CD8-positive, alpha-beta memory T cell (primary cell): ENCODE measurements around the gene MMRN2. TPM values are rescaled to one million over a fixed set of nuclear protein-coding genes. Genes with fewer than 3 reads are reported as not detected.

Experiments used
- CTCF ChIA-PET: fragments of 350-600 bp; sonication (Branson Sonifier 250); formaldehyde crosslinking; loops from one replicate; lab custom pipeline; 2021; ENCODE audit warnings: antibody characterized with exemption; lab: Charles Lee
- POLR2A ChIA-PET: fragments of 350-600 bp; sonication (Branson Sonifier 250); formaldehyde crosslinking; loops from one replicate; lab custom pipeline; 2021; ENCODE audit warnings: antibody characterized with exemption; lab: Charles Lee
- DNase-seq, 5 donors: peaks; one replicate each; pipeline versions ENCODE4 v3.0.0 to v3.0.0-alpha.2; 2020 to 2022; ENCODE audit warnings: mixed read lengths in 1 of 5
- H3K27ac ChIP-seq: one replicate; pipeline ENCODE4 v1.7.0; 2013; ENCODE audit warnings: low read depth, mild to moderate bottlenecking, low read length, moderate library complexity
- H3K27me3 ChIP-seq: 2 replicates; pipeline ENCODE4 v1.7.0; 2013; ENCODE audit warnings: low read length, mild to moderate bottlenecking; ENCODE audit not compliant: insufficient read depth, poor library complexity, severe bottlenecking
- H3K36me3 ChIP-seq: 2 replicates; pipeline ENCODE4 v1.7.0; 2013; ENCODE audit warnings: mild to moderate bottlenecking, low read length, moderate library complexity; ENCODE audit not compliant: insufficient read depth
- H3K4me1 ChIP-seq: 2 replicates; pipeline ENCODE4 v1.7.0; 2013; ENCODE audit warnings: mild to moderate bottlenecking, low read length, moderate library complexity; ENCODE audit not compliant: insufficient read depth
- H3K4me3 ChIP-seq: 2 replicates; pipeline ENCODE4 v1.7.0; 2013; ENCODE audit warnings: mild to moderate bottlenecking, low read length
- H3K9me3 ChIP-seq: 2 replicates; pipeline ENCODE4 v1.7.0; 2013; ENCODE audit warnings: mild to moderate bottlenecking, low read length
- H3K27ac Mint-ChIP-seq, 8 donors: one replicate each; pipeline ENCODE4 v1.8.0; 2020 to 2021; ENCODE audit warnings: mixed read lengths in 8 of 8, mild to moderate bottlenecking in 6 of 8, inconsistent platforms in 3 of 8, moderate library complexity in 3 of 8
- H3K27me3 Mint-ChIP-seq, 2 donors: one replicate each; pipeline ENCODE4 v1.8.0; 2020 to 2021; ENCODE audit warnings: mixed read lengths in 2 of 2, mild to moderate bottlenecking in 1 of 2, moderate library complexity in 1 of 2
- H3K36me3 Mint-ChIP-seq, 3 donors: one replicate each; pipeline ENCODE4 v1.8.0; 2020 to 2021; ENCODE audit warnings: mixed read lengths in 3 of 3, inconsistent platforms in 1 of 3, mild to moderate bottlenecking in 1 of 3
- H3K4me1 Mint-ChIP-seq, 3 donors: one replicate each; pipeline ENCODE4 v1.8.0; 2020 to 2021; ENCODE audit warnings: mixed read lengths in 3 of 3, inconsistent platforms in 1 of 3, mild to moderate bottlenecking in 1 of 3
- H3K4me3 Mint-ChIP-seq, 7 donors: one replicate each; pipeline ENCODE4 v1.8.0; 2020 to 2021; ENCODE audit warnings: mixed read lengths in 7 of 7, mild to moderate bottlenecking in 6 of 7, moderate library complexity in 4 of 7, inconsistent platforms in 2 of 7
- H3K9me3 Mint-ChIP-seq, 5 donors: one replicate each; pipeline ENCODE4 v1.8.0; 2020 to 2022; ENCODE audit warnings: mixed read lengths in 5 of 5, mild to moderate bottlenecking in 3 of 5, moderate library complexity in 2 of 5, inconsistent platforms in 1 of 5
- polyA plus RNA-seq: library from polyadenylated mRNA; unstranded; fragments of 300-500 nt; fragmentation: Illumina TruSeq; gene quantifications from one replicate; pipeline ENCODE4 v1.2.3, GENCODE V29; 2021
- total RNA-seq, 2 experiments: library from RNA; stranded (reverse); gene quantifications; one replicate each; pipeline ENCODE4 v1.2.3, GENCODE V29; 2021

MMRN2 gene
- total and polyA plus RNA-seq, 3 experiments from 2014 or later, result not detected

GRCh38 chr10:86958116-86958900, 893 bp upstream of the MMRN2 start, which contains the start of gene SNCG:
SNCG (plus strand) TSS chr10:86958599; CDS start chr10:86958698, 99 bp downstream.
- Histone ChIP-seq H3K4me1 (no peaks in the 10 kb centered on the region), H3K9me3 (no peaks in the 10 kb centered on the region), H3K36me3 (no peaks in the 10 kb centered on the region), H3K4me3 (no peak within 1 kb of the TSS), H3K27me3 (no peaks in the 10 kb centered on the region), H3K27ac (peak within 1 kb of the TSS; percentile 9)
- H3K9me3 Mint-ChIP-seq, result peaks cover 0 to 2% (median 0%) of the 10 kb centered on the region in 5 donors
- peak in 1 of 5 donors; percentile 42 for DNase-seq
- H3K27me3 Mint-ChIP-seq, result no peaks in the 10 kb centered on the region
- CTCF ChIA-PET, result interaction anchor here (1.4 to 3.1 kb wide), 2 partner anchors 8 to 17 kb away, joined by 3 to 10 read pairs; no protein-coding TSS in a partner anchor
- no peaks in the 10 kb centered on the region for H3K36me3 Mint-ChIP-seq
- no peak within 1 kb of the TSS for H3K4me3 Mint-ChIP-seq
- POLR2A ChIA-PET, result no interaction called here
- H3K27ac Mint-ChIP-seq, result peak within 1 kb of the TSS in 2 of 8 donors; percentile 22 to 33
- H3K4me1 Mint-ChIP-seq, result peaks cover 0 to 2% (median 0%) of the 10 kb centered on the region in 3 donors

- Mint-ChIP-seq H3K36me3 (peaks cover 0 to 8% (median 0%) of the 10 kb centered on the region in 3 donors), H3K4me3 (no peak overlapping the region), H3K9me3 (peaks cover 7 to 10% (median 9%) of the 10 kb centered on the region in 5 donors), H3K4me1 (peaks cover 0 to 2% (median 0%) of the 10 kb centered on the region in 3 donors), H3K27me3 (no peaks in the 10 kb centered on the region), H3K27ac (no peak overlapping the region)
- Histone ChIP-seq H3K4me1 (no peaks in the 10 kb centered on the region), H3K36me3 (no peaks in the 10 kb centered on the region), H3K27ac (no peak overlapping the region), H3K9me3 (no peaks in the 10 kb centered on the region), H3K4me3 (no peak overlapping the region), H3K27me3 (no peaks in the 10 kb centered on the region)
- CTCF ChIA-PET, result interaction anchor here (1.4 to 3.1 kb wide), 3 partner anchors 10 to 16 kb away, joined by 3 to 10 read pairs (median 6); no protein-coding TSS in a partner anchor
- DNase-seq, result peak in 1 of 5 donors; percentile 18
- POLR2A ChIA-PET, result no interaction called here
Observed at GRCh38 chr10:86956848-86957448, 467 bp downstream of the MMRN2 start.

- H3K27ac Mint-ChIP-seq, result peak overlapping the region in 1 of 8 donors; percentile 89
- Histone ChIP-seq H3K4me1 (peaks cover 1% of the 10 kb centered on the region), H3K27ac (no peak overlapping the region), H3K9me3 (no peaks in the 10 kb centered on the region), H3K27me3 (no peaks in the 10 kb centered on the region), H3K4me3 (no peak overlapping the region), H3K36me3 (no peaks in the 10 kb centered on the region)
- peaks cover 0 to 12% (median 0%) of the 10 kb centered on the region in 3 donors for H3K36me3 Mint-ChIP-seq
- peaks cover 9 to 14% (median 12%) of the 10 kb centered on the region in 5 donors for H3K9me3 Mint-ChIP-seq
- CTCF ChIA-PET, result interaction anchor here (2.0 to 3.1 kb wide), 2 partner anchors 14 to 15 kb away, joined by 6 to 10 read pairs; no protein-coding TSS in a partner anchor
- H3K4me3 Mint-ChIP-seq, result no peak overlapping the region
- POLR2A ChIA-PET, result no interaction called here
- H3K4me1 Mint-ChIP-seq, result peaks cover 0 to 2% (median 0%) of the 10 kb centered on the region in 3 donors
- no peaks in the 10 kb centered on the region for H3K27me3 Mint-ChIP-seq
- peak in 1 of 5 donors; percentile 27 for DNase-seq
Observed at GRCh38 chr10:86956195-86956847, 1.1 kb downstream of the MMRN2 start.

GRCh38 chr10:86955501-86956194, 1.8 kb downstream of the MMRN2 start:
- no peak overlapping the region for H3K4me3 Mint-ChIP-seq
- ChIA-PET POLR2A (no interaction called here), CTCF (interaction anchor here (2.0 to 3.1 kb wide), 2 partner anchors 15 kb away, joined by 6 to 10 read pairs; no protein-coding TSS in a partner anchor)
- H3K36me3 ChIP-seq, result no peaks in the 10 kb centered on the region
- no peaks in the 10 kb centered on the region for H3K27me3 ChIP-seq
- DNase-seq, result peak in 1 of 5 donors; percentile 12
- H3K9me3 ChIP-seq, result no peaks in the 10 kb centered on the region
- peaks cover 0 to 12% (median 0%) of the 10 kb centered on the region in 3 donors for H3K36me3 Mint-ChIP-seq
- H3K27ac Mint-ChIP-seq, result peak overlapping the region in 1 of 8 donors; percentile 89
- H3K27ac ChIP-seq, result no peak overlapping the region
- no peaks in the 10 kb centered on the region for H3K27me3 Mint-ChIP-seq
- H3K9me3 Mint-ChIP-seq, result peaks cover 9 to 14% (median 12%) of the 10 kb centered on the region in 5 donors
- H3K4me1 ChIP-seq, result peaks cover 8% of the 10 kb centered on the region
- H3K4me1 Mint-ChIP-seq, result peaks cover 2 to 5% (median 4%) of the 10 kb centered on the region in 3 donors
- H3K4me3 ChIP-seq, result no peak overlapping the region

- H3K4me1 ChIP-seq, result peaks cover 12% of the 10 kb centered on the region
- H3K27ac Mint-ChIP-seq, result peak overlapping the region in 1 of 8 donors; percentile 50
- H3K27ac ChIP-seq, result no peak overlapping the region
- peaks cover 0 to 15% (median 2%) of the 10 kb centered on the region in 3 donors for H3K36me3 Mint-ChIP-seq
- ChIA-PET POLR2A (no interaction called here), CTCF (interaction anchor here (1.9 kb wide), 1 partner anchor 12 kb away, joined by 8 read pairs; no protein-coding TSS in a partner anchor)
- H3K4me3 Mint-ChIP-seq, result no peak overlapping the region
- DNase-seq, result peak in 1 of 5 donors; percentile 31
- H3K9me3 Mint-ChIP-seq, result peaks cover 9 to 14% (median 12%) of the 10 kb centered on the region in 5 donors
- no peak overlapping the region for H3K4me3 ChIP-seq
- H3K27me3 Mint-ChIP-seq, result no peaks in the 10 kb centered on the region
- peaks cover 6 to 10% (median 8%) of the 10 kb centered on the region in 3 donors for H3K4me1 Mint-ChIP-seq
- no peaks in the 10 kb centered on the region for H3K9me3 ChIP-seq
- H3K27me3 ChIP-seq, result no peaks in the 10 kb centered on the region
- no peaks in the 10 kb centered on the region for H3K36me3 ChIP-seq
Observed at GRCh38 chr10:86954681-86955500, 2.5 kb downstream of the MMRN2 start.

GRCh38 chr10:86953747-86954680, 3.4 kb downstream of the MMRN2 start:
- H3K9me3 ChIP-seq, result no peaks in the 10 kb centered on the region
- Mint-ChIP-seq H3K27me3 (no peaks in the 10 kb centered on the region), H3K36me3 (peaks cover 0 to 15% (median 2%) of the 10 kb centered on the region in 3 donors), H3K4me3 (no peak overlapping the region), H3K9me3 (peaks cover 9 to 14% (median 12%) of the 10 kb centered on the region in 5 donors), H3K4me1 (peaks cover 8 to 13% (median 8%) of the 10 kb centered on the region in 3 donors), H3K27ac (no peak overlapping the region)
- DNase-seq, result peak in 1 of 5 donors; percentile 23
- ChIA-PET CTCF (interaction anchor here (1.9 kb wide), 1 partner anchor 13 kb away, joined by 8 read pairs; no protein-coding TSS in a partner anchor), POLR2A (no interaction called here)
- H3K27ac ChIP-seq, result no peak overlapping the region
- no peaks in the 10 kb centered on the region for H3K27me3 ChIP-seq
- peaks cover 15% of the 10 kb centered on the region for H3K4me1 ChIP-seq
- no peaks in the 10 kb centered on the region for H3K36me3 ChIP-seq
- H3K4me3 ChIP-seq, result no peak overlapping the region
